Heart left ventricle (tissue), 16 donors: ENCODE data around the gene PER1. TPM values are rescaled to one million over a fixed set of nuclear protein-coding genes. Genes with fewer than 3 reads are reported as not detected.
A peak's percentile ranks its signal among the peaks of the same experiment; 100 is the strongest.

ENCODE experiments used
- ATAC-seq, 4 donors: fragments of 200-7000 bp; cut with Tn5 transposase; one replicate each; pipeline ENCODE4 v1.9.1; 2020 to 2022; ENCODE audit warnings: moderate library complexity in 4 of 4, mild to moderate bottlenecking in 3 of 4, moderate number of reproducible peaks in 1 of 4
- DNase-seq, 5 donors: peaks; one replicate each; pipeline ENCODE4 v3.0.0-alpha.2; 2020
- H3K27ac ChIP-seq, 12 donors: fragments of 200-600 bp; sonication (generic) in 4 of 12; one replicate each; pipeline versions ENCODE4 v1.5.0 to v1.8.0; 2016 to 2022; ENCODE audit warnings: mild to moderate bottlenecking in 2 of 12
- H3K27me3 ChIP-seq, 9 donors: fragments of 200-600 bp; sonication (generic) in 2 of 9; one replicate each; pipeline versions ENCODE4 v1.5.1 to v1.8.0; 2016 to 2022; ENCODE audit warnings: mild to moderate bottlenecking in 3 of 9
- H3K36me3 ChIP-seq, 9 donors: fragments of 200-600 bp; sonication (generic) in 2 of 9; one replicate each; pipeline versions ENCODE4 v1.5.0 to v1.8.0; 2018 to 2022; ENCODE audit warnings: mild to moderate bottlenecking in 2 of 9
- H3K4me1 ChIP-seq, 12 donors: fragments of 200-600 bp; sonication (generic) in 4 of 12; one replicate each; pipeline versions ENCODE4 v1.5.0 to v1.8.0; 2016 to 2022; ENCODE audit warnings: mild to moderate bottlenecking in 3 of 12
- H3K4me3 ChIP-seq, 12 donors: fragments of 200-600 bp; sonication (generic) in 4 of 12; one replicate each; pipeline versions ENCODE4 v1.5.0 to v1.8.0; 2017 to 2022; ENCODE audit warnings: mild to moderate bottlenecking in 9 of 12, moderate library complexity in 4 of 12
- H3K9me3 ChIP-seq, 12 donors: fragments of 200-600 bp; sonication (generic) in 4 of 12; one replicate each; pipeline versions ENCODE4 v1.5.0 to v1.8.0; 2016 to 2022; ENCODE audit warnings: mild to moderate bottlenecking in 1 of 12
- CTCF ChIP-seq, 12 donors: fragments of 200-600 bp; sonication (generic) in 4 of 12; IDR thresholded peaks; one replicate each; pipeline versions ENCODE4 v1.5.0 to v1.8.0; 2018 to 2022; ENCODE audit warnings: antibody characterized with exemption in 12 of 12, mild to moderate bottlenecking in 5 of 12
- POLR2A ChIP-seq, 2 donors: fragments of 450-650 bp; IDR thresholded peaks; one replicate each; pipeline ENCODE4 v1.6.1; 2017; ENCODE audit warnings: antibody characterized with exemption in 2 of 2, mild to moderate bottlenecking in 2 of 2, moderate library complexity in 2 of 2
- WGBS, 4 donors: extraction: QIAGEN DNeasy Blood & Tissue Kit in 2 of 4; methylation state at CpG; one replicate each; pipeline versions ENCODE4 v1.1.5 to v1.1.7; 2013 to 2018; 5-methylcytosine and 5-hydroxymethylcytosine counted together
- intact Hi-C, 10 donors: fragments of 100-400 bp; cut with DNase I; formaldehyde crosslinking; loops; one replicate each; pipeline versions ENCODE4 v1.11.1 to v1.14.2; 2022
- polyA plus RNA-seq, 2 donors: library from polyadenylated mRNA; stranded (reverse); fragments of 200-250 nt; gene quantifications; one replicate each; pipeline ENCODE4 v1.2.3, GENCODE V29; 2013
- total RNA-seq, 9 donors: library from RNA; depleted of rRNA in 2 of 9; stranded (reverse); fragments of >200 nt in 2 of 9; fragmentation: NEBNext Ultra II Directional in 3 of 9; extraction: Animal tissue kit (Norgen Biotek cat#: 25700) in 3 of 9; gene quantifications; one replicate each; pipeline versions ENCODE4 v1.1.0 to v1.2.4, GENCODE V29; 2016 to 2023
- donor health status: ischemic (EF 13 %, LVEDD 7.1; RV severe dilation, severe dysfunction).
- donor health status: healthy with polysubstance abuse.
- donor health status: DM: no; HTN: yes; CAD: no.
- donor health status: DM: no; HTN: no; CAD: no.
- donor health status: ischemic (EF 25% LVEDD 6.9; RV normal size, moderate dysfunction).
- donor health status: ischemic (EF 25% LVEDD 5.7; RV mildly dilated, moderate dysfunction).
- donor health status: healthy.
- donor health status: DM: yes; HTN: yes; CAD: no.
- donor health status: ischemic (EF 35%, LVEDD 5.7; RV mildly dilated, moderate dysfunction).
- donor health status: nonischemic (EF 11% LVEDD 7.7; RV severe dilation, severe dysfunction).
- donor health status: DM: yes; HTN: yes; CAD: no.
- donor health status: PGD.
- donor health status: ischemic (EF 29% LVEDD 5.4; RV normal size, mild dysfunction).
- donor health status: nonischemic (EF 23%, LVEDD 6.1; RV moderate dilation, normal function).

PER1 gene
- total and polyA plus RNA-seq, 11 donors, result 40.2 to 164 (median 92.1) TPM

DNA sequence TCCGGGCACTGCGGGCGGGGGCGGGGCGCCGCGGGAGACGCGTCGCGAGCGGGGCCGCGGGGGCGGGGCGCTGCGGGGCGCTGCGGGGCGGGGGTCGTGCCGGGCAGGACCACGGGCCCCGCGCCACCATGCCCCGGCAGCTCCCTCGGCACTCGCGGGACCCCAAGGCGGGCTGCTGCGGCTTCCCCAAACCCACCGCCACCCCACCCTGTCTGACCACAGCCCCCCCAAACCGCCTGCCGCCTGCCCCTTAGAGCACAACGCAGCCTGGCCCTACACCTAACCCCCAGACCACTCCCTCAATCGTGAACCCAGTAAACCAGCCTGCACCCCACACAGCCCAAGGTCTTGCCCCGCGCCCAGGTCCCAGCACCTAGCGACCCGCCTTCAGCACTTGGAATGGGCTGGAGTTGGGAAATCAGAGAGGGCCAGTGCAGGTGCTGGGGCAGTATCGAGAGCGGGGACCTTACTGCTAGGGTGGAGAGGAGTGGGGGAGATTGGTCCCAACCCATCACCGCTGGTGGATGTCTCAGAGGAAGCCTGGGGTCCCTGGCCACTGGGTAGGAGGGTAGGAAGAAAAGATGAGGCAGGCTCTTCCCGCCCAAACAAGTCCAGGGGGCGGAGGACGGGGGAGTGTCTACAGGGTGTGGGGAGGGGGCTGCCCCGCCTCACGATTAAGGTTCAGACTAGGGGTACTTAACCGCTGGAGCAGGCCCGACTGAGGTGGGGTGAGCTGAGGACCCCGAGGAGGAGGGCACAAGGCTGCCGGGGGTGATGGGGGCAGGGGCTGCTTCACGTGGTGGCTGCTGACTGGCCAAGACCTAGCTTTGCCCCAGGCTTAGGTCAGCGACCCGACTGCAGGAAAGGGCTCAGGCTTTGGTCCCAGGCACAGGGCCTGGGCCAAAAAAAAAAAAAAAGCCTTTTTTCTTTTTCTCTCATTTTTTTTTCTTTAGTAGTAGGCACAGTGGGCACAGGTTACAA lies 11.1 kb upstream of the PER1 start:
- no peaks in the 10 kb centered on the region for H3K27me3 ChIP-seq
- DNase-seq, result peak in 3 of 5 donors; percentile 30 to 65 (median 44)
- intact Hi-C loops, result loop anchor here in 3 of 10 donors (1.0 to 5.0 kb wide), 2 partner anchors 25 to 41 kb away; partner anchors contain the start of gene HES7 (in 3 of the 3)
- peak in 3 of 4 donors; percentile 2 to 16 (median 4) for ATAC-seq
- H3K27ac ChIP-seq, result peak overlapping the region; percentile 95 to 100 (median 100)
- no peaks in the 10 kb centered on the region for H3K9me3 ChIP-seq
- H3K4me1 ChIP-seq, result peaks cover 20 to 56% (median 42%) of the 10 kb centered on the region in 12 donors
- H3K4me3 ChIP-seq, result peak overlapping the region; percentile 82 to 100 (median 99)
- H3K36me3 ChIP-seq, result peaks cover 0 to 32% (median 22%) of the 10 kb centered on the region in 9 donors
- WGBS, 4 donors, result 6 to 16% (median 9%) methylated on average over 20 to 55 of the region's 55 CpGs
- no peak for TF ChIP-seq CTCF (IDR thresholded peaks at IDR 0.05)
- TF ChIP-seq POLR2A (IDR thresholded peaks at IDR 0.05), result no peak

GRCh38 chr17:8162233-8162996 lies 10.2 kb upstream of the PER1 start, which contains the start of gene VAMP2:
VAMP2 (minus strand) TSS chr17:8162948; CDS start chr17:8162879, 69 bp downstream.
- WGBS, 4 donors, result 0 to 2% (median 1%) methylated on average over 20 to 75 of the region's 75 CpGs

More at GRCh38 chr17:8162233-8162996, 10.2 kb upstream of the PER1 start, which contains the start of gene VAMP2:
- ATAC-seq (peak in 3 of 4 donors; percentile 46 to 69 (median 66)), DNase-seq (peak; percentile 81 to 92 (median 89))
- TF ChIP-seq CTCF (IDR thresholded peaks at IDR 0.05) (no peak), POLR2A (IDR thresholded peaks at IDR 0.05) (peak; percentile 60 to 79)
- peaks cover 0 to 33% (median 22%) of the 10 kb centered on the region in 9 donors for H3K36me3 ChIP-seq
- intact Hi-C loops, result loop anchor here in 3 of 10 donors (1.0 to 5.0 kb wide), 2 partner anchors 24 to 40 kb away; partner anchors contain the start of gene HES7 (in 3 of the 3)
- no peaks in the 10 kb centered on the region for H3K9me3 ChIP-seq
- H3K27ac ChIP-seq, result peak within 1 kb of the TSS; percentile 95 to 100 (median 100)
- H3K4me1 ChIP-seq, result peaks cover 22 to 62% (median 42%) of the 10 kb centered on the region in 12 donors
- H3K4me3 ChIP-seq, result peak within 1 kb of the TSS; percentile 82 to 100 (median 99)
- H3K27me3 ChIP-seq, result no peaks in the 10 kb centered on the region
